Prostate gland (tissue), 2 donors: Measurements from ENCODE around the gene SLA2. TPM values are rescaled to one million over a fixed set of nuclear protein-coding genes. Genes with fewer than 3 reads are reported as not detected.

ENCODE experiments used
- DNase-seq: peaks from one replicate; pipeline ENCODE4 v3.0.0-alpha.2; 2019; ENCODE audit warnings: low spot score
- H3K27ac ChIP-seq, 2 donors: fragments of 200-600 bp; sonication (generic); 2 replicates each; pipeline ENCODE4 v1.5.1; 2017 to 2019
- H3K27me3 ChIP-seq: fragments of 200-600 bp; sonication (generic); replicated peaks from 2 replicates; pipeline ENCODE4 v1.5.1; 2019; ENCODE audit not compliant: insufficient read depth
- H3K36me3 ChIP-seq, 2 donors: fragments of 200-600 bp; sonication (generic); 1 replicate in 1 of 2; 2 replicates in 1 of 2; pipeline versions ENCODE4 v1.5.1 to v1.8.1; 2017 to 2019
- H3K4me1 ChIP-seq: fragments of 200-600 bp; sonication (generic); replicated peaks from 2 replicates; pipeline ENCODE4 v1.5.1; 2019
- H3K4me3 ChIP-seq, 2 donors: fragments of 200-600 bp; sonication (generic); 2 replicates each; pipeline ENCODE4 v1.5.1; 2017 to 2019
- H3K9me3 ChIP-seq: fragments of 200-600 bp; sonication (generic); 2 replicates; pipeline ENCODE4 v1.5.1; 2017
- CTCF ChIP-seq, 4 experiments: fragments of 200-600 bp in 2 of 4; fragments of 450-650 bp in 2 of 4; sonication (generic) in 2 of 4; IDR thresholded peaks; 1 replicate in 3 of 4; 2 replicates in 1 of 4; pipeline ENCODE4 v1.5.1; 2016 to 2019; ENCODE audit warnings: antibody characterized with exemption in 4 of 4, mild to moderate bottlenecking in 2 of 4, moderate library complexity in 2 of 4
- POLR2A ChIP-seq: fragments of 450-650 bp; IDR thresholded peaks from one replicate; pipeline ENCODE4 v1.6.1; 2016; ENCODE audit warnings: antibody characterized with exemption, mild to moderate bottlenecking
- POLR2AphosphoS5 ChIP-seq: sonication (generic); formaldehyde crosslinking; IDR thresholded peaks from one replicate; pipeline ENCODE4 v1.6.1; 2017; ENCODE audit warnings: antibody characterized with exemption
- WGBS: methylation state at CpG from one replicate; pipeline ENCODE4 v1.1.5; 2018; 5-methylcytosine and 5-hydroxymethylcytosine counted together
- intact Hi-C: fragments of 100-400 bp; cut with DNase I; formaldehyde crosslinking; loops from one replicate; pipeline ENCODE4 v1.14.2; 2022
- total RNA-seq, 2 donors: library from RNA; depleted of rRNA; stranded (reverse); fragments of >200 nt; gene quantifications; one replicate each; pipeline ENCODE4 v1.1.0, GENCODE V29; 2016

Gene SLA2
- total RNA-seq, 2 donors from 2014 or later: 0.28 to 0.73 TPM

GRCh38 chr20:36573103-36573797 lies 72.7 kb downstream of the SLA2 start, which contains the start of gene TGIF2:
Gene TGIF2 (plus strand): TSS chr20:36573597. CDS start chr20:36578775, 5,178 bp downstream.
- 10% methylated on average over 43 of the region's 80 CpGs for WGBS
- H3K27ac ChIP-seq: peak within 1 kb of the TSS; percentile 92 to 94
- peak; percentile 81 for DNase-seq
- intact Hi-C loops: loop anchor here (5.0 to 10.0 kb wide), 2 partner anchors 34 to 292 kb away; partner anchors contain the start of gene RAB5IF
- H3K9me3 ChIP-seq: no peaks in the 10 kb centered on the region
- H3K27me3 ChIP-seq: no peaks in the 10 kb centered on the region
- no peak for TF ChIP-seq CTCF (IDR thresholded peaks at IDR 0.05)
- peak; percentile 70 for TF ChIP-seq POLR2A
- peak; percentile 38 for TF ChIP-seq POLR2AphosphoS5
- no peaks in the 10 kb centered on the region for H3K36me3 ChIP-seq
- peak within 1 kb of the TSS; percentile 75 to 88 for H3K4me3 ChIP-seq
- H3K4me1 ChIP-seq: peaks cover 2% of the 10 kb centered on the region

- Histone ChIP-seq H3K4me1 (peaks cover 2% of the 10 kb centered on the region), H3K27me3 (no peaks in the 10 kb centered on the region), H3K27ac (peak overlapping the region; percentile 92 to 94), H3K9me3 (no peaks in the 10 kb centered on the region), H3K36me3 (no peaks in the 10 kb centered on the region), H3K4me3 (peak overlapping the region; percentile 75 to 88)
- peak; percentile 7 for DNase-seq
- no peak for TF ChIP-seq CTCF (IDR thresholded peaks at IDR 0.05)
- TF ChIP-seq POLR2A: no peak
- TF ChIP-seq POLR2AphosphoS5: no peak
- intact Hi-C loops: loop anchor here (5.0 to 10.0 kb wide), 2 partner anchors 35 to 292 kb away; partner anchors contain the start of gene RAB5IF
- 33% methylated on average over 18 of the region's 20 CpGs for WGBS
Observed at GRCh38 chr20:36572701-36573102, 73.3 kb downstream of the SLA2 start.

GRCh38 chr20:36571564-36572504 lies 74.2 kb downstream of the SLA2 start:
- 54% methylated on average over 17 of the region's 17 CpGs for WGBS
- intact Hi-C loops: loop anchor here (5.0 to 10.0 kb wide), 2 partner anchors 35 to 293 kb away; partner anchors contain the start of gene RAB5IF
- no peak overlapping the region for H3K4me3 ChIP-seq
- peaks cover 2% of the 10 kb centered on the region for H3K4me1 ChIP-seq
- TF ChIP-seq CTCF (IDR thresholded peaks at IDR 0.05) (no peak), POLR2A (no peak), POLR2AphosphoS5 (no peak)
- H3K36me3 ChIP-seq: no peaks in the 10 kb centered on the region
- H3K27me3 ChIP-seq: no peaks in the 10 kb centered on the region
- H3K27ac ChIP-seq: peak overlapping the region; percentile 92 to 94
- H3K9me3 ChIP-seq: no peaks in the 10 kb centered on the region
- DNase-seq: no peak

GRCh38 chr20:36569847-36570429 lies 76.1 kb downstream of the SLA2 start:
- intact Hi-C loops: loop anchor here (5.0 to 10.0 kb wide), 2 partner anchors 37 to 295 kb away; partner anchors contain the start of gene RAB5IF
- no peak overlapping the region for H3K4me3 ChIP-seq
- no peaks in the 10 kb centered on the region for H3K27me3 ChIP-seq
- WGBS: 87% methylated on average over 7 of the region's 7 CpGs
- H3K9me3 ChIP-seq: no peaks in the 10 kb centered on the region
- DNase-seq: no peak
- H3K36me3 ChIP-seq: no peaks in the 10 kb centered on the region
- H3K27ac ChIP-seq: no peak overlapping the region
- H3K4me1 ChIP-seq: no peaks in the 10 kb centered on the region
- no peak for TF ChIP-seq CTCF (IDR thresholded peaks at IDR 0.05)
- TF ChIP-seq POLR2A: no peak
- no peak for TF ChIP-seq POLR2AphosphoS5
